Skeletal muscle satellite cell (primary cell): ENCODE results near the gene TLR8.

ENCODE experiments used
- H3K27me3 ChIP-seq: 2 replicates; pipeline ENCODE4 v1.7.0; 2013; ENCODE audit warnings: low read length; ENCODE audit not compliant: control insufficient read depth, insufficient read depth
- H3K36me3 ChIP-seq: 2 replicates; pipeline ENCODE4 v1.7.0; 2013; ENCODE audit warnings: mild to moderate bottlenecking, control low read depth, low read length; ENCODE audit not compliant: insufficient read depth
- H3K4me1 ChIP-seq: 2 replicates; pipeline ENCODE4 v1.7.0; 2013; ENCODE audit warnings: low read length; ENCODE audit not compliant: control insufficient read depth, insufficient read depth
- H3K4me2 ChIP-seq: 2 replicates; pipeline ENCODE4 v1.7.0; 2013; ENCODE audit warnings: mild to moderate bottlenecking, low read length
- H3K4me3 ChIP-seq: 2 replicates; pipeline ENCODE4 v1.7.0; 2013; ENCODE audit warnings: low read length
- H3K9ac ChIP-seq: 2 replicates; pipeline ENCODE4 v1.7.0; 2013; ENCODE audit warnings: mild to moderate bottlenecking, low read depth, low read length, moderate library complexity
- H3K9me3 ChIP-seq: replicated peaks from 2 replicates; pipeline ENCODE4 v1.7.0; 2013; ENCODE audit warnings: mild to moderate bottlenecking, control low read depth, low read length

TLR8 gene

GRCh38 chrX:12885508-12885907 lies 20.9 kb upstream of the TLR8 start:
- no peaks in the 10 kb centered on the region for H3K36me3 ChIP-seq
- H3K4me3 ChIP-seq: no peak overlapping the region
- no peaks in the 10 kb centered on the region for H3K4me1 ChIP-seq
- no peak overlapping the region for H3K9ac ChIP-seq
- no peak overlapping the region for H3K4me2 ChIP-seq
- H3K27me3 ChIP-seq: peaks cover 10% of the 10 kb centered on the region
- H3K9me3 ChIP-seq: no peaks in the 10 kb centered on the region

GRCh38 chrX:12886545-12886944 lies 19.9 kb upstream of the TLR8 start:
- Histone ChIP-seq H3K27me3 (peaks cover 10% of the 10 kb centered on the region), H3K9ac (no peak overlapping the region), H3K9me3 (no peaks in the 10 kb centered on the region), H3K4me2 (no peak overlapping the region), H3K4me3 (no peak overlapping the region), H3K4me1 (no peaks in the 10 kb centered on the region), H3K36me3 (no peaks in the 10 kb centered on the region)

GRCh38 chrX:12887141-12887540 lies 19.3 kb upstream of the TLR8 start:
- no peak overlapping the region for H3K9ac ChIP-seq
- H3K4me1 ChIP-seq: no peaks in the 10 kb centered on the region
- H3K4me2 ChIP-seq: no peak overlapping the region
- H3K36me3 ChIP-seq: no peaks in the 10 kb centered on the region
- no peaks in the 10 kb centered on the region for H3K9me3 ChIP-seq
- H3K4me3 ChIP-seq: no peak overlapping the region
- peaks cover 10% of the 10 kb centered on the region for H3K27me3 ChIP-seq

GRCh38 chrX:12887767-12888166 lies 18.7 kb upstream of the TLR8 start:
- Histone ChIP-seq H3K4me2 (no peak overlapping the region), H3K9ac (no peak overlapping the region), H3K9me3 (no peaks in the 10 kb centered on the region), H3K36me3 (no peaks in the 10 kb centered on the region), H3K4me1 (no peaks in the 10 kb centered on the region), H3K27me3 (peaks cover 10% of the 10 kb centered on the region), H3K4me3 (no peak overlapping the region)

- Histone ChIP-seq H3K4me3 (no peak overlapping the region), H3K36me3 (no peaks in the 10 kb centered on the region), H3K9me3 (no peaks in the 10 kb centered on the region), H3K9ac (no peak overlapping the region), H3K4me1 (no peaks in the 10 kb centered on the region), H3K4me2 (no peak overlapping the region), H3K27me3 (peaks cover 7% of the 10 kb centered on the region)
Observed at GRCh38 chrX:12890467-12890866, 16.0 kb upstream of the TLR8 start.

GRCh38 chrX:12891171-12891570 lies 15.2 kb upstream of the TLR8 start:
- Histone ChIP-seq H3K36me3 (no peaks in the 10 kb centered on the region), H3K27me3 (peaks cover 7% of the 10 kb centered on the region), H3K4me2 (no peak overlapping the region), H3K9ac (no peak overlapping the region), H3K4me1 (no peaks in the 10 kb centered on the region), H3K9me3 (no peaks in the 10 kb centered on the region), H3K4me3 (no peak overlapping the region)

DNA sequence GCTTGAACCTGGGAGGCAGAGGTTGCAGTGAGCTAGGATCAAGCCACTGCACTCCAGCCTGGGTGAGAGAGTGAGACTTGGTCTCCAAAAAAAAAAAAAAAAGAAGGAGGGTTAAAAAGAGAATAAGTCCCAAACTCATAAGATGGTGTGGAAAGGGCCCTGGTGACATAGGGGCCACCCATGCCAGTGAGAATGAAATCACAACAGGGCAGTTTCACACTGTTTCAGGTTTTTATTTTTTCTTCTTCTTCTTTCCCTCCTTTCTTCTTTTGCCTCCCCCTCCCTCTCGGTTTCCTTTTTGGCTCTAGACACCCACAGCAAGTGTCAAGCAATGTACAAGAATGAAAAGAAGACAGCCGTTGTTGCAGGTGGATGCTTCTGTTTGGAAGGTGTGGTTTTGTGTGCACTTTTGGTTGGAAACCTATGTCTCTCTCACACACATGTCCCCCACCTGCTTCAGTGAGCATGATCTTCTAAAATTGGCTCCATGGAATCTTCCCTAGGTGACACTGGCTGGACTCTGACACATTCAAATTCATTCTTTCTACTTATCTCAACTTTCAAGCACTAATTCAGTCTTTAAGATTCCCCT lies 14.4 kb upstream of the TLR8 start:
- Histone ChIP-seq H3K4me3 (no peak overlapping the region), H3K9ac (no peak overlapping the region), H3K4me2 (no peak overlapping the region), H3K27me3 (peaks cover 3% of the 10 kb centered on the region), H3K4me1 (no peaks in the 10 kb centered on the region), H3K36me3 (no peaks in the 10 kb centered on the region), H3K9me3 (no peaks in the 10 kb centered on the region)

DNA sequence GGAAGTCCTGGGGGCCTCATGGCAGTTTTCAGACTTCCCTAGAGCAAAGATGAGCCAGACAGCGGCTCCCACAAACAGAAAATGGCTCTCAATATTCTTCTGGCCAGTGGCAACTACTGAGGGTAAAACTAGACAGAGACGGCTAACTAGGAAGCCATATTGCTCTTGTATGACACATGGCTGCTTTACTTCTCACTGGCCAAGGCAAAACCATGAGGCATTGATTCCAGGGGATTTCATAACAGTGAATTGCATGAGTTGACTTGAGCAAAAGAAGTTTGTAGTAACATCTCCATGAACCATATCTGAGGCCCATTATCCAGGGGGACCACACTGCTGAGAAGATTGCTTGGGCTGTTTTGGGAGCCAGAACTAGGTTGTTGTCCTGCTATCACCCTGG lies 13.7 kb upstream of the TLR8 start:
- no peak overlapping the region for H3K4me3 ChIP-seq
- no peaks in the 10 kb centered on the region for H3K4me1 ChIP-seq
- no peaks in the 10 kb centered on the region for H3K9me3 ChIP-seq
- H3K9ac ChIP-seq: no peak overlapping the region
- H3K36me3 ChIP-seq: no peaks in the 10 kb centered on the region
- H3K4me2 ChIP-seq: no peak overlapping the region
- no peaks in the 10 kb centered on the region for H3K27me3 ChIP-seq

DNA sequence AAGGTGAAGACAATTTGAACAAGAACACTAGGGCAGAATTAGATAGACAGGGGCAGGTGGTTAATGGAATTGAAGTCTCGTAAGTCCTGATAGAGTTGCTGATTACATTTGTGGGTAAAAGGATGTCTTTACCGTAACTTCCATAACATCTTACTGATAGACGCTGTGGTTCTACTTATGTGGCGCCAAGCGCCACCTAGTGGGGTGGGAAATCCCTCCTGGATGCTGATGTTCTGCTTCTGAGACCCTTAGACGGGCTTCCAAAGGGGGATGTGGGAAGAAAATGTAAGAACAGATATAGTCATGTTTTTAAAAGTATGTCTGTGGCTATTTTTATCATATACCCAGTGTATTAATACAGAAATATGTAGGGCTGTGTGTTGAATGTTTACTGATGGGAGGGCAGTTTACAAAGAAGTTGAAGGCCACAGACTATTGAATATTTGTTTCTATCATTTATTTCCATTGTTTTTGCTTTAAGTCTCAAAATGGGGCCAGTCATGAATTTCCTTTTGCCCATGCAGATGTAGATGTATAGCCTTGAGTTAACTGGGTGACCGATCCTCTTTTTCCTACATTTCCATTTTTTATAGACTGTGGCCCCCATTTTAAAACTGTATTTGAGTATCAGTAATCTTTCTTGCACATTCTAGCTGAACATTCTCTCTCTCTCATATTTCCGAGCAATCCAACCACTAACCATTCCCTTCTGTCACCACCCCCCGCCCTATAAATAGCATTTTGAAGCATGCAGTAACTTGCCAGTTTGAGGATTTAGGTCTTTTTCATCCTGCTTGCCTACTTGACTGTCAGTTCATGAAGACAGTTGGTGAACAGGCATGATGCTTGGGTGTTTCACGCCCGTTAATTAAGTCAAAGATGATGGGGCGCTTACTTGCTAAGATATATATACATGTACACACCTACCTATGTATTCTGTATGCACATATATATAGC lies 12.1 kb upstream of the TLR8 start:
- H3K9ac ChIP-seq: no peak overlapping the region
- H3K4me3 ChIP-seq: no peak overlapping the region
- no peak overlapping the region for H3K4me2 ChIP-seq
- no peaks in the 10 kb centered on the region for H3K27me3 ChIP-seq
- H3K9me3 ChIP-seq: no peaks in the 10 kb centered on the region
- no peaks in the 10 kb centered on the region for H3K36me3 ChIP-seq
- H3K4me1 ChIP-seq: no peaks in the 10 kb centered on the region

DNA sequence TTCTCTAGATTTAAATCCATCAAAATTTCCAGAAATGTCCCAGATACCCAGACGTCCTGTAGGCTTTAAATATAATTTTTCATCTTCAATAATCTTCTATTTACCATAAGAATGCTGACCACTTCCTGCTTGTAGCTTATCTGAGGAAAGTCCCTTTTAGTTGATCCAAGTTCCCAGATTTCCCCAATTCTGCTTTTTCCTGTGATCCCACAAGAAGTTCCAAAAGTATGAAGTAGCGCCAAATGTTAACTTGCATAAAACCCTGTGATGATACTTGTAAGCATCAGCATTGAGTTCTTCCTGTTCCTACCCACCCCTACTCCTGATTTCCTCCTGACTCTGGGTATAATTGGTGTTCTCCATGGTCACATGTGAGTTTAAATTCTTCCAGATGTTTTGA lies 10.6 kb upstream of the TLR8 start:
- no peaks in the 10 kb centered on the region for H3K27me3 ChIP-seq
- H3K4me2 ChIP-seq: no peak overlapping the region
- H3K36me3 ChIP-seq: no peaks in the 10 kb centered on the region
- no peak overlapping the region for H3K4me3 ChIP-seq
- H3K4me1 ChIP-seq: no peaks in the 10 kb centered on the region
- no peaks in the 10 kb centered on the region for H3K9me3 ChIP-seq
- no peak overlapping the region for H3K9ac ChIP-seq

DNA sequence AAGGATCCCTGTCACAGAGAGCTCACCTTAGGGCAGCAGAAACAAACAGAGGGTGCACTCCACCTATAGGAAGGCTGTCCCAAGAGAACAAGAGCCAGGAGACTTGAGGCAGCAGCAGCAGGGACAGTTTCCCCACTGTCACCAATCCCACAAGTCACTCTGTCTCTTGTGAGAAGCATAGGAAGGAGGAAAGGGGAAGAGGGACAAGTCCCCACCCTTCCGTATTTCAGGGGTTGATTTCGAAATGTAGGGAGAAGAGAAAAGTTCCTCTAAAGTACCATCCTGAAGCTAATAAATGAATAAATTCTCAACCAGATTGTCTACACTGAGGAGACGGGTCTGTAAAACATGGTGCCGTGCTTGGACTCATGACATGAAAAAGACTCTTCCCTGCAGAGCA lies 9.5 kb upstream of the TLR8 start:
- Histone ChIP-seq H3K4me3 (no peak overlapping the region), H3K36me3 (no peaks in the 10 kb centered on the region), H3K9ac (no peak overlapping the region), H3K4me2 (no peak overlapping the region), H3K9me3 (no peaks in the 10 kb centered on the region), H3K27me3 (no peaks in the 10 kb centered on the region), H3K4me1 (no peaks in the 10 kb centered on the region)

DNA sequence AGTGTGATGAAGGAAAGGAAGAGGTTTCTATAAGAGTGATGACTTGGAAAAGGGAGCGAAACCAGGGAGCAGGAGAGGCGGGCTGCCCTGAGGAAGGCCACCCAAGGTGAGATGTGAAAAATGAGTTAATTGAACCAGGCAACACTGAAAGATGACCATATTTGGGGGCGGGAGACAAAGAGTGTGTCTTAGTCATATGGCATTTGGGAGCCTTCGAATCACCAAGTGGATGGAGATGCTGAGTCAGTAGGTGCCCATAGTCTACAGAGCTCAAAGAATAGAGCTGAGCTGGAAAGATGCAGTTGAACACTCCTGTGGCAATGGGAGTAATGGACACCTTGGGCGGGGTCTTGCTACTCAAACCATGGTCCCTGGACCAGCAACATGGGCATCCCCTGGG lies 8.3 kb upstream of the TLR8 start:
- no peaks in the 10 kb centered on the region for H3K27me3 ChIP-seq
- no peak overlapping the region for H3K4me2 ChIP-seq
- H3K9ac ChIP-seq: no peak overlapping the region
- H3K4me3 ChIP-seq: no peak overlapping the region
- H3K36me3 ChIP-seq: no peaks in the 10 kb centered on the region
- no peaks in the 10 kb centered on the region for H3K4me1 ChIP-seq
- no peaks in the 10 kb centered on the region for H3K9me3 ChIP-seq
